IMR-90 (cell line): ENCODE results near the gene EIF3A. TPM values are rescaled to one million over a fixed set of nuclear protein-coding genes. Genes with fewer than 3 reads are reported as not detected.

Experiments used
- ATAC-seq: fragments of 200-7000 bp; cut with Tn5 transposase; 2 replicates; pipeline ENCODE4 v1.9.1; 2020; ENCODE audit warnings: low read depth, mild to moderate bottlenecking, moderate library complexity
- BruUV-seq: library from RNA; stranded (reverse); fragments of 400-500 nt; replicated peaks from 2 replicates; lab custom pipeline; 2021; lab: Mats Ljungman, UMichigan
- CTCF ChIA-PET: fragments of 300-600 bp; formaldehyde crosslinking; extraction: SDS; loops from one replicate; lab custom pipeline; 2021; ENCODE audit warnings: antibody characterized with exemption; lab: Yijun Ruan, JAX
- POLR2A ChIA-PET: fragments of 300-600 bp; sonication (Branson Sonifier 250); formaldehyde crosslinking; loops from one replicate; lab custom pipeline; 2022; ENCODE audit warnings: antibody characterized with exemption; ENCODE audit not compliant: unreplicated experiment; lab: Charles Lee
- DNase-seq: peaks from one replicate; pipeline ENCODE4 v3.0.0; 2013
- H2AFZ ChIP-seq: replicated peaks from 2 replicates; pipeline ENCODE3; 2013; ENCODE audit warnings: low read length, mild to moderate bottlenecking; ENCODE audit not compliant: poor library complexity
- H2AK5ac ChIP-seq: 2 replicates; pipeline ENCODE4 v1.6.1; 2013; ENCODE audit warnings: low read depth, low read length, inconsistent platforms
- H2AK9ac ChIP-seq: replicated peaks from 2 replicates; pipeline ENCODE3; 2013; ENCODE audit warnings: mild to moderate bottlenecking, low read depth, low read length, moderate library complexity; ENCODE audit not compliant: poor library complexity
- H2BK120ac ChIP-seq: 2 replicates; pipeline ENCODE4 v1.6.1; 2013; ENCODE audit warnings: low read depth, low read length, inconsistent platforms
- H2BK15ac ChIP-seq: 3 replicates; pipeline ENCODE4 v1.6.1; 2013; ENCODE audit warnings: low read depth, low read length, inconsistent platforms
- H2BK20ac ChIP-seq: 2 replicates; pipeline ENCODE4 v1.6.1; 2013; ENCODE audit warnings: low read depth, mild to moderate bottlenecking, inconsistent platforms, low read length, moderate library complexity
- H2BK5ac ChIP-seq: 2 replicates; pipeline ENCODE4 v1.6.1; 2013; ENCODE audit warnings: mild to moderate bottlenecking, low read depth, low read length, inconsistent platforms; ENCODE audit not compliant: poor library complexity, severe bottlenecking
- H3K14ac ChIP-seq: replicated peaks from 2 replicates; pipeline ENCODE4 v1.6.1; 2013; ENCODE audit warnings: low read depth, low read length, inconsistent platforms
- H3K18ac ChIP-seq: 2 replicates; pipeline ENCODE4 v1.6.1; 2013; ENCODE audit warnings: low read depth, low read length, control low read depth
- H3K23ac ChIP-seq: 2 replicates; pipeline ENCODE4 v1.6.1; 2013; ENCODE audit warnings: low read depth, low read length, inconsistent platforms
- H3K27ac ChIP-seq: 2 replicates; pipeline ENCODE4 v1.5.1; 2013; ENCODE audit warnings: mild to moderate bottlenecking, control low read depth, low read length; ENCODE audit not compliant: insufficient read depth
- H3K27me3 ChIP-seq: 2 replicates; pipeline ENCODE4 v1.6.1; 2013; ENCODE audit warnings: low read length; ENCODE audit not compliant: control insufficient read depth, insufficient read depth
- H3K36me3 ChIP-seq: 2 replicates; pipeline ENCODE4 v1.6.1; 2013; ENCODE audit warnings: low read length, mixed read lengths; ENCODE audit not compliant: control insufficient read depth, insufficient read depth
- H3K4ac ChIP-seq: 2 replicates; pipeline ENCODE4 v1.6.1; 2013; ENCODE audit warnings: low read depth, low read length, inconsistent platforms
- H3K4me1 ChIP-seq: 2 replicates; pipeline ENCODE4 v1.6.1; 2013; ENCODE audit warnings: low read length, mixed read lengths; ENCODE audit not compliant: control insufficient read depth, insufficient read depth
- H3K4me2 ChIP-seq: 2 replicates; pipeline ENCODE4 v1.6.1; 2013; ENCODE audit warnings: low read depth, mild to moderate bottlenecking, control low read depth, low read length, moderate library complexity
- H3K4me3 ChIP-seq: 2 replicates; pipeline ENCODE4 v1.5.1; 2013; ENCODE audit warnings: low read depth, mild to moderate bottlenecking, control low read depth, low read length, moderate library complexity; ENCODE audit not compliant: insufficient read depth
- H3K56ac ChIP-seq: 2 replicates; pipeline ENCODE4 v1.6.1; 2013; ENCODE audit warnings: low read length, inconsistent platforms; ENCODE audit not compliant: insufficient read depth; ENCODE audit errors: extremely low read depth
- H3K79me1 ChIP-seq, 2 experiments: 2 replicates each; pipeline ENCODE4 v1.6.1; 2013; ENCODE audit warnings: low read length in 2 of 2, inconsistent platforms in 1 of 2, low read depth in 1 of 2
- H3K9ac ChIP-seq: 2 replicates; pipeline ENCODE4 v1.6.1; 2013; ENCODE audit warnings: low read depth, low read length, control low read depth
- H3K9me1 ChIP-seq: 2 replicates; pipeline ENCODE4 v1.6.1; 2013; ENCODE audit warnings: low read length, inconsistent platforms; ENCODE audit not compliant: insufficient read depth
- H3K9me3 ChIP-seq: 2 replicates; pipeline ENCODE4 v1.6.1; 2013; ENCODE audit warnings: low read length; ENCODE audit not compliant: control insufficient read depth, insufficient read depth
- H4K20me1 ChIP-seq: 2 replicates; pipeline ENCODE4 v1.6.1; 2013; ENCODE audit warnings: low read length, inconsistent platforms; ENCODE audit not compliant: insufficient read depth
- H4K5ac ChIP-seq: 2 replicates; pipeline ENCODE4 v1.6.1; 2013; ENCODE audit warnings: mild to moderate bottlenecking, low read depth, low read length, control low read depth
- H4K8ac ChIP-seq, 2 experiments: 2 replicates each; pipeline ENCODE4 v1.6.1; 2013; ENCODE audit warnings: low read depth in 2 of 2, low read length in 2 of 2, control low read depth in 1 of 2, inconsistent platforms in 1 of 2
- H4K91ac ChIP-seq: 2 replicates; pipeline ENCODE4 v1.6.1; 2013; ENCODE audit warnings: low read depth, low read length, inconsistent platforms; ENCODE audit not compliant: insufficient read depth
- BHLHE40 ChIP-seq: fragments of 150-350 bp; IDR thresholded peaks from 2 replicates; pipeline ENCODE4 v1.6.1; 2016; ENCODE audit warnings: mild to moderate bottlenecking, low read depth, low read length
- CHD1 ChIP-seq: IDR thresholded peaks from 2 replicates; pipeline ENCODE4 v1.6.1; 2012; ENCODE audit warnings: low read depth, low read length, improper control_type of control experiment
- FOS ChIP-seq: fragments of 150-350 bp; IDR thresholded peaks from 2 replicates; pipeline ENCODE4 v1.6.1; 2016; ENCODE audit warnings: low read depth, low read length
- MAFK ChIP-seq: IDR thresholded peaks from 2 replicates; pipeline ENCODE4 v1.6.1; 2012; ENCODE audit warnings: low read depth, low read length, improper control_type of control experiment
- MAZ ChIP-seq: IDR thresholded peaks from 2 replicates; pipeline ENCODE4 v1.6.1; 2012; ENCODE audit warnings: low read depth, mild to moderate bottlenecking, low read length, improper control_type of control experiment, moderate library complexity, borderline replicate concordance
- MXI1 ChIP-seq: IDR thresholded peaks from 2 replicates; pipeline ENCODE4 v1.6.1; 2012; ENCODE audit warnings: low read depth, mild to moderate bottlenecking, low read length, moderate library complexity, borderline replicate concordance
- POLR2A ChIP-seq: IDR thresholded peaks from 2 replicates; pipeline ENCODE4 v1.6.1; 2012; ENCODE audit warnings: mild to moderate bottlenecking, low read depth, low read length
- RAD21 ChIP-seq: IDR thresholded peaks from 2 replicates; pipeline ENCODE4 v1.6.1; 2012; ENCODE audit warnings: low read length, improper control_type of control experiment
- RCOR1 ChIP-seq: IDR thresholded peaks from 2 replicates; pipeline ENCODE4 v1.6.1; 2012; ENCODE audit warnings: mild to moderate bottlenecking, low read length, improper control_type of control experiment; ENCODE audit not compliant: insufficient replicate concordance
- RFX5 ChIP-seq: IDR thresholded peaks from 2 replicates; pipeline ENCODE4 v1.8.0; 2012; ENCODE audit warnings: low read depth, mild to moderate bottlenecking, low read length, moderate library complexity
- SMC3 ChIP-seq: fragments of 150-350 bp; IDR thresholded peaks from 2 replicates; pipeline ENCODE4 v1.6.1; 2016; ENCODE audit warnings: low read depth, mild to moderate bottlenecking, antibody characterized with exemption, low read length, moderate library complexity
- WGBS, 2 experiments: methylation state at CpG; one replicate each; pipeline versions ENCODE4 v1.1.5 to v1.1.7; 2013; ENCODE audit warnings: missing lambda C conversion rate in 2 of 2; ENCODE audit not compliant: insufficient read length in 1 of 2; ENCODE audit errors: extremely low coverage in 2 of 2; 5-methylcytosine and 5-hydroxymethylcytosine counted together
- dilution Hi-C: fragments of 300-500 bp; cut with HindIII; formaldehyde crosslinking; loops from one replicate; pipeline ENCODE4 v1.14.3; 2018; ENCODE audit warnings: low sequenced_read_pairs; ENCODE audit not compliant: unreplicated experiment
- in situ Hi-C: fragments of 300-500 bp; cut with MboI; formaldehyde crosslinking; loops from 3 replicates; pipeline ENCODE4 v1.14.3; 2019; ENCODE audit warnings: low sequenced_read_pairs, inconsistent platforms, mixed read lengths
- intact Hi-C: fragments of 100-400 bp; cut with micrococcal nuclease; formaldehyde crosslinking; loops from 2 replicates; pipeline ENCODE4 v1.10.0; 2022
- polyA plus RNA-seq, 3 experiments: library from polyadenylated mRNA; depleted of rRNA; stranded (reverse); fragments of >200 nt; gene quantifications; 2 replicates each; pipeline ENCODE4 v1.2.3, GENCODE V29; 2012; ENCODE audit warnings: low replicate concordance in 1 of 3
- total RNA-seq: library from RNA; depleted of rRNA; stranded (reverse); fragments of >200 nt; gene quantifications from 2 replicates; pipeline ENCODE4 v1.2.3, GENCODE V29; 2012
- TF ChIP-seq, protein P1 (sequence below): conservative IDR thresholded peaks from 2 replicates; pipeline ENCODE4 v1.5.1; 2012; ENCODE audit warnings: mild to moderate bottlenecking, low read depth, low read length, improper control_type of control experiment
- TF ChIP-seq, protein P2 (sequence below): fragments of 150-350 bp; IDR thresholded peaks from 2 replicates; pipeline ENCODE4 v1.6.1; 2016; ENCODE audit warnings: low read depth, mild to moderate bottlenecking, low read length, moderate library complexity, borderline replicate concordance

The EIF3A gene
- total and polyA plus RNA-seq, 2 of the 4 experiments (the other 2 are of a cell fraction): 49.6 to 145 TPM

DNA sequence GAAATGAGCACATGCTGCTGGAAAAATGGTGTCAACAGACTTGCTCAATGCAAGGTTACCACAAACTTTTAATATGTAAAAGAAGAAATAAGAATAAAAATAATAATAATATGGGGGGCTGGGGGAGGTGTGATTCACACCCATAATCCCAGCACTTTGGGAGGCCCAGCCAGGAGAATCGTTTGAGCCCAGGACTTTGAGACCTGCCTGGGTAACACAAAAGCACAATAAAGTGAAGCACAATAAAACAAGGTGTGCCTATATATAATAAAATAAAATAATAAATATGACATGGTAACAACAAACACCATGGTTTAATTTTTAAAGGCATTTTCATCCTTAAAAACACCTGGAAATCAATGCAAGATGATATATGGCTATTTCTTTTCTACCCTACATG is 25.1 kb downstream of the EIF3A start:
- H4K20me1 ChIP-seq: peaks cover 19% of the 10 kb centered on the region

More for the DNA sequence above, 25.1 kb downstream of the EIF3A start:
- Histone ChIP-seq H2BK120ac (no peak overlapping the region), H3K14ac (no peak overlapping the region), H3K9me3 (no peaks in the 10 kb centered on the region), H3K36me3 (peaks cover 68% of the 10 kb centered on the region), H3K27ac (no peak overlapping the region), H4K5ac (no peak overlapping the region), H3K4me3 (no peak overlapping the region), H2AFZ (no peak overlapping the region), H3K79me1 (peaks cover 35 to 45% of the 10 kb centered on the region in 2 experiments), H3K4me1 (no peaks in the 10 kb centered on the region), H3K4ac (no peak overlapping the region), H3K27me3 (no peaks in the 10 kb centered on the region), H3K9me1 (no peaks in the 10 kb centered on the region), H3K56ac (no peak overlapping the region), H4K8ac (no peak overlapping the region), H3K18ac (no peak overlapping the region), H2BK5ac (no peak overlapping the region), H3K23ac (no peak overlapping the region), H2BK20ac (no peak overlapping the region), H4K91ac (no peak overlapping the region), H3K9ac (no peak overlapping the region), H2AK5ac (no peak overlapping the region), H2BK15ac (no peak overlapping the region), H2AK9ac (no peak overlapping the region), H3K4me2 (no peak overlapping the region)
- CTCF ChIA-PET: no interaction called here
- WGBS, 2 experiments: no CpG with 5 or more reads among the region's 1 CpG
- POLR2A ChIA-PET: no interaction called here
- TF ChIP-seq, protein P1, sequence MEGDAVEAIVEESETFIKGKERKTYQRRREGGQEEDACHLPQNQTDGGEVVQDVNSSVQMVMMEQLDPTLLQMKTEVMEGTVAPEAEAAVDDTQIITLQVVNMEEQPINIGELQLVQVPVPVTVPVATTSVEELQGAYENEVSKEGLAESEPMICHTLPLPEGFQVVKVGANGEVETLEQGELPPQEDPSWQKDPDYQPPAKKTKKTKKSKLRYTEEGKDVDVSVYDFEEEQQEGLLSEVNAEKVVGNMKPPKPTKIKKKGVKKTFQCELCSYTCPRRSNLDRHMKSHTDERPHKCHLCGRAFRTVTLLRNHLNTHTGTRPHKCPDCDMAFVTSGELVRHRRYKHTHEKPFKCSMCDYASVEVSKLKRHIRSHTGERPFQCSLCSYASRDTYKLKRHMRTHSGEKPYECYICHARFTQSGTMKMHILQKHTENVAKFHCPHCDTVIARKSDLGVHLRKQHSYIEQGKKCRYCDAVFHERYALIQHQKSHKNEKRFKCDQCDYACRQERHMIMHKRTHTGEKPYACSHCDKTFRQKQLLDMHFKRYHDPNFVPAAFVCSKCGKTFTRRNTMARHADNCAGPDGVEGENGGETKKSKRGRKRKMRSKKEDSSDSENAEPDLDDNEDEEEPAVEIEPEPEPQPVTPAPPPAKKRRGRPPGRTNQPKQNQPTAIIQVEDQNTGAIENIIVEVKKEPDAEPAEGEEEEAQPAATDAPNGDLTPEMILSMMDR: no peak
- no peak for TF ChIP-seq BHLHE40
- no peak for TF ChIP-seq RFX5
- TF ChIP-seq SMC3: no peak
- no peak for TF ChIP-seq MAZ
- no peak for TF ChIP-seq RAD21
- TF ChIP-seq, protein P2, sequence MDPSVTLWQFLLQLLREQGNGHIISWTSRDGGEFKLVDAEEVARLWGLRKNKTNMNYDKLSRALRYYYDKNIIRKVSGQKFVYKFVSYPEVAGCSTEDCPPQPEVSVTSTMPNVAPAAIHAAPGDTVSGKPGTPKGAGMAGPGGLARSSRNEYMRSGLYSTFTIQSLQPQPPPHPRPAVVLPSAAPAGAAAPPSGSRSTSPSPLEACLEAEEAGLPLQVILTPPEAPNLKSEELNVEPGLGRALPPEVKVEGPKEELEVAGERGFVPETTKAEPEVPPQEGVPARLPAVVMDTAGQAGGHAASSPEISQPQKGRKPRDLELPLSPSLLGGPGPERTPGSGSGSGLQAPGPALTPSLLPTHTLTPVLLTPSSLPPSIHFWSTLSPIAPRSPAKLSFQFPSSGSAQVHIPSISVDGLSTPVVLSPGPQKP: no peak
- TF ChIP-seq RCOR1: no peak
- no peak for TF ChIP-seq FOS
- no peak for TF ChIP-seq MXI1
- TF ChIP-seq MAFK: no peak
- TF ChIP-seq POLR2A: no peak
- no peak for TF ChIP-seq CHD1
- no peak for ATAC-seq
- BruUV-seq: no TSS peak
- no peak for DNase-seq
- intact Hi-C loops (loop anchor here (5.0 kb wide), 2 partner anchors 522 to 872 kb away; no protein-coding TSS in a partner anchor), dilution Hi-C loops (no loop called here), in situ Hi-C loops (no loop called here)
